Measurements from ENCODE around the gene GAGE10. TPM values are rescaled to one million over a fixed set of nuclear protein-coding genes. Genes with fewer than 3 reads are reported as not detected.

The GAGE10 gene
- total RNA-seq, 1 experiment from 2014 or later = not detected

- TF ChIP-seq CTCF (IDR thresholded peaks at IDR 0.05 in 2 of 3, conservative IDR thresholded peaks at IDR 0.05 in 1 of 3; ENCODE audit: borderline replicate concordance in 1 of 3, insufficient read depth in 1 of 3, low read depth in 2 of 3, low read length in 2 of 3) = no peak
- TF ChIP-seq ELF1 (IDR thresholded peaks at IDR 0.05; ENCODE audit: borderline replicate concordance, low read depth) = no peak
Observed at GRCh38 chrX:49276207-49276606, 27.2 kb upstream of the GAGE10 start (continued).

- Histone ChIP-seq H3K36me3 (ENCODE audit: control insufficient read depth in 1 of 2, insufficient read depth in 2 of 2, low read length in 2 of 2) (no peaks in the 10 kb centered on the region), H2AFZ (ENCODE audit: low read depth, low read length, poor library complexity, severe bottlenecking) (no peak overlapping the region), H4K20me1 (ENCODE audit: insufficient read depth) (no peaks in the 10 kb centered on the region), H3K79me2 (ENCODE audit: insufficient read depth, low read length) (no peaks in the 10 kb centered on the region), H3K27ac (ENCODE audit: low read depth, low read length) (no peak overlapping the region), H3K4me1 (ENCODE audit: control insufficient read depth in 1 of 2, insufficient read depth in 2 of 2, low read length in 2 of 2) (no peaks in the 10 kb centered on the region), H3K9me2 (ENCODE audit: insufficient read depth) (no peaks in the 10 kb centered on the region), H3K27me3 (ENCODE audit: insufficient read depth, low read length) (no peaks in the 10 kb centered on the region), H3K9ac (ENCODE audit: low read length) (no peak overlapping the region), H3K9me3 (ENCODE audit: control insufficient read depth in 1 of 2, insufficient read depth in 1 of 2, low read depth in 1 of 2, low read length in 2 of 2) (no peaks in the 10 kb centered on the region), H3K4me3 (replicated peaks in 1 of 2; ENCODE audit: low read depth in 1 of 2, low read length in 2 of 2) (no peak overlapping the region), H3K4me2 (ENCODE audit: low read length) (no peak overlapping the region)
- BruUV-seq (replicated peaks) = no TSS peak
- CTCF ChIA-PET = no interaction called here
- POLR2A ChIA-PET = no interaction called here
- RAD21 ChIA-PET (ENCODE audit: low non-redundant PET in 1 of 2, low total read pairs in 2 of 2, uncharacterized antibody in 2 of 2, unreplicated experiment in 2 of 2) = no interaction called here
- no peak for TF ChIP-seq REST (IDR thresholded peaks at IDR 0.05; ENCODE audit: low read depth)
- no peak for TF ChIP-seq EZH2 (IDR thresholded peaks at IDR 0.05)
- no peak for TF ChIP-seq EZH2phosphoT487 (IDR thresholded peaks at IDR 0.05; ENCODE audit: borderline replicate concordance)
- TF ChIP-seq YY1 (IDR thresholded peaks at IDR 0.05; ENCODE audit: extremely low read depth, insufficient replicate concordance, low read depth, low read length) = no peak
- TF ChIP-seq TCF7L2 (IDR thresholded peaks at IDR 0.05; ENCODE audit: borderline replicate concordance, extremely low read depth, insufficient read depth, insufficient read length) = no peak
- intact Hi-C loops (cut with micrococcal nuclease) = no loop called here
- ATAC-seq (no peak), DNase-seq (ENCODE audit: low read depth, low spot score) (no peak)
Observed at GRCh38 chrX:49276671-49277534, 26.5 kb upstream of the GAGE10 start.
